H9 (cell line): ENCODE data around the gene DNAJA4. TPM values are rescaled to one million over a fixed set of nuclear protein-coding genes. Genes with fewer than 3 reads are reported as not detected.

ENCODE experiments used
- DNase-seq: peaks from one replicate; pipeline ENCODE4 v3.0.0-alpha.2; 2017
- H2AFZ ChIP-seq: one replicate; pipeline ENCODE4 v1.6.1; 2013; ENCODE audit warnings: mild to moderate bottlenecking, low read length, control low read depth, moderate library complexity
- H2AK5ac ChIP-seq: 2 replicates; pipeline ENCODE4 v1.6.1; 2013; ENCODE audit warnings: low read length, control low read depth, mixed read lengths; ENCODE audit not compliant: insufficient read length
- H2BK120ac ChIP-seq: one replicate; pipeline ENCODE4 v1.6.1; 2013; ENCODE audit warnings: low read depth, mild to moderate bottlenecking, low read length, control low read depth, inconsistent platforms; ENCODE audit not compliant: poor library complexity, severe bottlenecking
- H2BK12ac ChIP-seq: 2 replicates; pipeline ENCODE4 v1.6.1; 2013; ENCODE audit warnings: low read length, control low read depth, mixed read lengths, low read depth; ENCODE audit not compliant: insufficient read length
- H2BK15ac ChIP-seq: 2 replicates; pipeline ENCODE4 v1.6.1; 2013; ENCODE audit warnings: low read depth, low read length, control low read depth
- H2BK20ac ChIP-seq: one replicate; pipeline ENCODE4 v1.6.1; 2013; ENCODE audit warnings: low read depth, mild to moderate bottlenecking, low read length, control low read depth, inconsistent platforms; ENCODE audit not compliant: poor library complexity, severe bottlenecking
- H2BK5ac ChIP-seq: 2 replicates; pipeline ENCODE4 v1.6.1; 2013; ENCODE audit warnings: low read length, control low read depth, mixed read lengths; ENCODE audit not compliant: insufficient read length
- H3K14ac ChIP-seq: 2 replicates; pipeline ENCODE4 v1.6.1; 2013; ENCODE audit warnings: low read length, control low read depth; ENCODE audit not compliant: insufficient read depth
- H3K18ac ChIP-seq: 2 replicates; pipeline ENCODE4 v1.6.1; 2013; ENCODE audit warnings: low read depth, mild to moderate bottlenecking, mixed read lengths, low read length, control low read depth; ENCODE audit not compliant: insufficient read length
- H3K23ac ChIP-seq: 2 replicates; pipeline ENCODE4 v1.6.1; 2013; ENCODE audit warnings: low read length, control low read depth, mixed read lengths, low read depth; ENCODE audit not compliant: insufficient read length
- H3K23me2 ChIP-seq: 2 replicates; pipeline ENCODE4 v1.6.1; 2013; ENCODE audit warnings: low read depth, mild to moderate bottlenecking, mixed read lengths, low read length, control low read depth; ENCODE audit not compliant: insufficient read length, poor library complexity, severe bottlenecking
- H3K27ac ChIP-seq: 2 replicates; pipeline ENCODE4 v1.5.1; 2013; ENCODE audit warnings: low read length, control low read depth, mixed read lengths, low read depth; ENCODE audit not compliant: insufficient read length
- H3K27me3 ChIP-seq: 2 replicates; pipeline ENCODE4 v1.6.1; 2013; ENCODE audit warnings: low read length, control low read depth, inconsistent platforms; ENCODE audit not compliant: insufficient read depth
- H3K4ac ChIP-seq: 2 replicates; pipeline ENCODE4 v1.6.1; 2013; ENCODE audit warnings: low read depth, mild to moderate bottlenecking, control low read depth, inconsistent platforms, low read length, moderate library complexity
- H3K4me1 ChIP-seq: 2 replicates; pipeline ENCODE4 v1.6.1; 2013; ENCODE audit warnings: low read length, control low read depth, inconsistent platforms; ENCODE audit not compliant: insufficient read depth
- H3K4me2 ChIP-seq: 2 replicates; pipeline ENCODE4 v1.6.1; 2013; ENCODE audit warnings: low read length, control low read depth, mixed read lengths; ENCODE audit not compliant: insufficient read length, insufficient read depth
- H3K56ac ChIP-seq: 2 replicates; pipeline ENCODE4 v1.6.1; 2013; ENCODE audit warnings: low read depth, mild to moderate bottlenecking, mixed read lengths, low read length, control low read depth; ENCODE audit not compliant: insufficient read length
- H3K79me1 ChIP-seq: 2 replicates; pipeline ENCODE4 v1.6.1; 2013; ENCODE audit warnings: low read depth, mild to moderate bottlenecking, moderate library complexity, low read length, control low read depth, inconsistent platforms; ENCODE audit not compliant: insufficient read depth, poor library complexity, severe bottlenecking
- H3K79me2 ChIP-seq: 2 replicates; pipeline ENCODE4 v1.6.1; 2013; ENCODE audit warnings: low read length, control low read depth, inconsistent platforms; ENCODE audit not compliant: insufficient read depth
- H3K9ac ChIP-seq: 2 replicates; pipeline ENCODE4 v1.6.1; 2013; ENCODE audit warnings: low read length, control low read depth, mixed read lengths; ENCODE audit not compliant: insufficient read length; ENCODE audit errors: extremely low read depth
- H3K9me3 ChIP-seq: one replicate; pipeline ENCODE4 v1.6.1; 2013; ENCODE audit warnings: low read depth, low read length, inconsistent platforms; ENCODE audit not compliant: control insufficient read depth
- H3T11ph ChIP-seq: one replicate; pipeline ENCODE4 v1.6.1; 2013; ENCODE audit warnings: mild to moderate bottlenecking, low read length, control low read depth, inconsistent platforms
- H4K20me1 ChIP-seq: one replicate; pipeline ENCODE4 v1.6.1; 2013; ENCODE audit not compliant: control insufficient read depth, insufficient read length, insufficient read depth
- H4K5ac ChIP-seq: 2 replicates; pipeline ENCODE4 v1.6.1; 2013; ENCODE audit warnings: low read depth, mild to moderate bottlenecking, mixed read lengths, low read length, control low read depth; ENCODE audit not compliant: insufficient read length
- H4K8ac ChIP-seq: replicated peaks from 2 replicates; pipeline ENCODE4 v1.6.1; 2013; ENCODE audit warnings: low read length, control low read depth, mixed read lengths, low read depth; ENCODE audit not compliant: insufficient read length
- H4K91ac ChIP-seq: 2 replicates; pipeline ENCODE4 v1.6.1; 2013; ENCODE audit warnings: low read depth, mild to moderate bottlenecking, moderate library complexity, mixed read lengths, low read length, control low read depth; ENCODE audit not compliant: insufficient read length
- H3K27ac Mint-ChIP-seq, 3 experiments: 2 replicates in 2 of 3; 3 replicates in 1 of 3; pipeline ENCODE4 v1.8.0; 2020 to 2021; ENCODE audit warnings: mixed read lengths in 3 of 3, mild to moderate bottlenecking in 1 of 3, moderate library complexity in 1 of 3
- H3K27me3 Mint-ChIP-seq: 2 replicates; pipeline ENCODE4 v1.8.0; 2021; ENCODE audit warnings: low read depth, mild to moderate bottlenecking, moderate library complexity, mixed read lengths
- H3K36me3 Mint-ChIP-seq, 3 experiments: 2 replicates in 2 of 3; 3 replicates in 1 of 3; pipeline ENCODE4 v1.8.0; 2020 to 2021; ENCODE audit warnings: low read depth in 3 of 3, mixed read lengths in 3 of 3; ENCODE audit not compliant: insufficient read depth in 1 of 3
- H3K4me1 Mint-ChIP-seq, 2 experiments: 2 replicates each; pipeline ENCODE4 v1.8.0; 2020; ENCODE audit warnings: mixed read lengths in 2 of 2
- H3K4me3 Mint-ChIP-seq, 2 experiments: 2 replicates in 1 of 2; 3 replicates in 1 of 2; pipeline ENCODE4 v1.8.0; 2020 to 2021; ENCODE audit warnings: mild to moderate bottlenecking in 2 of 2, mixed read lengths in 2 of 2, moderate library complexity in 1 of 2
- H3K9me3 Mint-ChIP-seq, 2 experiments: 2 replicates in 1 of 2; 3 replicates in 1 of 2; pipeline ENCODE4 v1.8.0; 2020; ENCODE audit warnings: mild to moderate bottlenecking in 2 of 2, mixed read lengths in 2 of 2, moderate library complexity in 1 of 2
- WGBS: extraction: QIAGEN DNeasy Blood & Tissue Kit; methylation state at CpG from one replicate; pipeline ENCODE4 v1.1.7; 2013; ENCODE audit warnings: missing lambda C conversion rate, low lambda C conversion rate, mixed read lengths; ENCODE audit not compliant: insufficient read length; ENCODE audit errors: extremely low coverage; 5-methylcytosine and 5-hydroxymethylcytosine counted together
- total RNA-seq: library from RNA; stranded (reverse); gene quantifications from 2 replicates; pipeline ENCODE4 v1.2.1, GENCODE V29; 2021
- TF ChIP-seq, protein P1 (sequence below): fragments of 200-600 bp; sonication (generic); conservative IDR thresholded peaks from 3 replicates; pipeline ENCODE4 v1.8.0; 2021; ENCODE audit warnings: antibody characterized with exemption, mild to moderate bottlenecking

The DNAJA4 gene
- total RNA-seq, 1 experiment from 2014 or later, result 0.13 TPM

DNA sequence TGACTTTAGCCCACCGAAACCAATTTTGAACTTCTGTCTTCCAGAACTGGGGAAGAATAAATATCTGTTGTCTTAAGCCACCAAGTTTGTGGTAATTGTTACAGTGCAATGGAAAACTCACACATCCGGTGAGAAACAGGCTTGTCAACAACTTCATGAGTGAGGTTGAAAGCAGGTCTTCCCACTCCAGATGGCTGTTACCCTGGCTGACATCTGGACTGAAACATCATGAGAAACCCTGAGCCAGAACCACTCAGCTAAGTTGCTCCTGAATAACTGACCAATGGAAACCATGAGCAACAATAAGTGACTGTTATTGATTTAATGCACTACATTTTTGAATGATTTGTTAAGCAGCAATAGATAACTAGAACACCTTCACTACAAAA lies 40.3 kb upstream of the DNAJA4 start:
- Histone ChIP-seq H3T11ph (no peak overlapping the region), H3K79me2 (no peaks in the 10 kb centered on the region), H3K14ac (no peak overlapping the region), H3K23ac (no peak overlapping the region), H4K91ac (no peak overlapping the region), H2BK20ac (no peak overlapping the region), H3K79me1 (no peaks in the 10 kb centered on the region), H3K56ac (no peak overlapping the region), H4K5ac (no peak overlapping the region), H3K4ac (no peak overlapping the region), H2BK15ac (no peak overlapping the region), H2AK5ac (no peak overlapping the region), H2BK120ac (no peak overlapping the region), H2BK12ac (no peak overlapping the region), H3K4me1 (no peaks in the 10 kb centered on the region), H4K8ac (no peak overlapping the region), H3K18ac (no peak overlapping the region), H3K27me3 (no peaks in the 10 kb centered on the region), H3K9ac (no peak overlapping the region), H3K23me2 (no peaks in the 10 kb centered on the region), H3K27ac (no peak overlapping the region), H3K4me2 (no peak overlapping the region), H3K9me3 (no peaks in the 10 kb centered on the region), H2BK5ac (no peak overlapping the region), H2AFZ (no peak overlapping the region), H4K20me1 (no peaks in the 10 kb centered on the region)
- H3K9me3 Mint-ChIP-seq, result peaks cover 6 to 7% of the 10 kb centered on the region in 2 experiments; a peak in 4 of 5 replicates
- H3K36me3 Mint-ChIP-seq, result peaks cover 0 to 7% (median 3%) of the 10 kb centered on the region in 3 experiments; a peak in 4 of 7 replicates
- no peak for DNase-seq
- no peak overlapping the region for H3K4me3 Mint-ChIP-seq
- WGBS, result no CpG with 5 or more reads among the region's 2 CpGs
- no peak overlapping the region for H3K27ac Mint-ChIP-seq
- H3K27me3 Mint-ChIP-seq, result no peaks in the 10 kb centered on the region
- peaks cover 4 to 6% of the 10 kb centered on the region in 2 experiments; a peak in 3 of 4 replicates for H3K4me1 Mint-ChIP-seq
- TF ChIP-seq, protein P1, sequence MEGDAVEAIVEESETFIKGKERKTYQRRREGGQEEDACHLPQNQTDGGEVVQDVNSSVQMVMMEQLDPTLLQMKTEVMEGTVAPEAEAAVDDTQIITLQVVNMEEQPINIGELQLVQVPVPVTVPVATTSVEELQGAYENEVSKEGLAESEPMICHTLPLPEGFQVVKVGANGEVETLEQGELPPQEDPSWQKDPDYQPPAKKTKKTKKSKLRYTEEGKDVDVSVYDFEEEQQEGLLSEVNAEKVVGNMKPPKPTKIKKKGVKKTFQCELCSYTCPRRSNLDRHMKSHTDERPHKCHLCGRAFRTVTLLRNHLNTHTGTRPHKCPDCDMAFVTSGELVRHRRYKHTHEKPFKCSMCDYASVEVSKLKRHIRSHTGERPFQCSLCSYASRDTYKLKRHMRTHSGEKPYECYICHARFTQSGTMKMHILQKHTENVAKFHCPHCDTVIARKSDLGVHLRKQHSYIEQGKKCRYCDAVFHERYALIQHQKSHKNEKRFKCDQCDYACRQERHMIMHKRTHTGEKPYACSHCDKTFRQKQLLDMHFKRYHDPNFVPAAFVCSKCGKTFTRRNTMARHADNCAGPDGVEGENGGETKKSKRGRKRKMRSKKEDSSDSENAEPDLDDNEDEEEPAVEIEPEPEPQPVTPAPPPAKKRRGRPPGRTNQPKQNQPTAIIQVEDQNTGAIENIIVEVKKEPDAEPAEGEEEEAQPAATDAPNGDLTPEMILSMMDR, result no peak
